RPMI7951 (cell line): ENCODE results near the gene CHRND. TPM values are rescaled to one million over a fixed set of nuclear protein-coding genes. Genes with fewer than 3 reads are reported as not detected.

ENCODE experiments used
- DNase-seq: peaks from one replicate; pipeline ENCODE4 v3.0.0-alpha.2; 2012; ENCODE audit warnings: low read depth
- total RNA-seq: library from RNA; depleted of rRNA; stranded (reverse); fragments of >200 nt; shearing (Covaris generic); gene quantifications from 2 replicates; pipeline ENCODE4 v1.2.3, GENCODE V29; 2014; rRNA removed

Gene CHRND
- not detected in 2 replicates for total RNA-seq

GRCh38 chr2:232525791-232526371 lies at the start of gene CHRND:
Gene CHRND, plus strand, starts transcription at chr2:232526160. Its CDS starts 56 bp downstream, at chr2:232526216.
- no peak for DNase-seq

GRCh38 chr2:232476791-232477190 lies 49.2 kb upstream of the CHRND start:
- no peak for DNase-seq

DNA sequence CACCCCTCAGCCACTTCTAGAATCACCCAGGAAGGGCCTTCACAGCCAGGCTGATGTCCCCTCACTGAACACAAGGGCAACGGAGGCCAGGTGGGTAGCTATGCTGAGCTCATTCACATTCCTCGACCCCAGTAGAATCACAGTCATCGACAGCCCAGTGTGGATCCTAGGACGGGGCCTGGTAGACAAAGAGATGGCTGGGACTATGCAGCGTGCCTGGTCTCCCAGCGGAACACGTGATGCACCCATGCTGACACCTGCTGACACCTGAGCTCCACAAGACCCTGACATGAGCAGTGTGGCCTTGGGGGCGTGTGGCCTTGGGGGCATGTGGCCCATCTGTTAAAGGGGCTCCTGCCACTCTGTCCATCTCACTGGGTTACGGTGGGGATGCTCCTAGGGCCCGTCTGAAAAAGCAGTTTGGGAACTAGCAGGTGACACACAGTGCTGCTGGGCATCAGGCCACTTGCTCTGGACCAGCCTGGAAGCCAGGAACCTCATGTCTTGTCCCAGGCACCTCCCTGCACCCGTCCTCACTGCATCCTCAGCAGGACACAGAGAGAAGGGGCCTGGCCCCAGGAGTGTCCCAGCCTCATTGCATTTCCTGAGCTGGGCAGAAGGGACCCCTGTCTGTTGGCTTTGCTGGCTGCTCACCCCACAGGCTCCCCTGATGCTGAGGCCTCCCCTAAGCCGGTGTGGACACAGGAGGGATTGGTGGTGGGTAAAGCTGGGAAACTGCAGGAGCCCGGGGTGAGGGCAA lies 48.0 kb upstream of the CHRND start:
- DNase-seq, result no peak

DNA sequence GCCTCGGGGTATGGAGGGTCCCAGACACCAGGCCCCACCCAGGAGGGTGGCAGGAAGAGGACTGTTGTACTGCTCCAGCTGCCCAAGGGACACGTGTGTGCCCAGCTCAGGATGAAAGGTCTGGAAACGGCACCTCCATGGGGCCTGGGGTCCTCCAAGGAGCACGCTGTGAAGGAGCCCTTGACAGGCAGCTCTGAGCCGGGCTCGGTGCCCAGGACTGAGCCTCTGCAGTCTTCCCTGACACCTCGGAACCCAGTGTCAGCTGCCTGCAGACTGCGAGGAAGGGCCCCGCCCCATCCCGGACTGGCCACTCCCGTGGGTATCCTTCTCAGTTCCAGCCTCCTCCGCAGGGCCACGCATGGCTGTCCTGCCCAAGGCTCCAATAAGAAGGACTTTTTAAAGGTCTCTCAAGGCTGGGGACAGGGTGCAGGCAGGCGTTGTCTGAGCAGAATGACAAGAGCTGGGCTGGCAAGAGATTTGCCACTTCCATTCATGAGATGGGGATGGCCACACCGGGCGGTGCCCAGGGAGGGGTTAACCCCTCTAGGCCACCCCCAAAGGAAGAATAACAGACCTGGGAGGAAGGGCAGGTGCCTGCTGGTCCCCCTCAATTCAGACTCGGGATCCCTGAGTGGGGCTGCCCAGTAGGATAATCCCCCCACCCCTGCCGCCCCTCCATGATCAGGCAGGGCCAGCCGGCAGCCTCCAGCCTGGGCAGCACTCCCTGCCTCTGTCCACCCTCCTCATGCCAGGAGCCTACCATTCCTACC lies 47.2 kb upstream of the CHRND start:
- no peak for DNase-seq

DNA sequence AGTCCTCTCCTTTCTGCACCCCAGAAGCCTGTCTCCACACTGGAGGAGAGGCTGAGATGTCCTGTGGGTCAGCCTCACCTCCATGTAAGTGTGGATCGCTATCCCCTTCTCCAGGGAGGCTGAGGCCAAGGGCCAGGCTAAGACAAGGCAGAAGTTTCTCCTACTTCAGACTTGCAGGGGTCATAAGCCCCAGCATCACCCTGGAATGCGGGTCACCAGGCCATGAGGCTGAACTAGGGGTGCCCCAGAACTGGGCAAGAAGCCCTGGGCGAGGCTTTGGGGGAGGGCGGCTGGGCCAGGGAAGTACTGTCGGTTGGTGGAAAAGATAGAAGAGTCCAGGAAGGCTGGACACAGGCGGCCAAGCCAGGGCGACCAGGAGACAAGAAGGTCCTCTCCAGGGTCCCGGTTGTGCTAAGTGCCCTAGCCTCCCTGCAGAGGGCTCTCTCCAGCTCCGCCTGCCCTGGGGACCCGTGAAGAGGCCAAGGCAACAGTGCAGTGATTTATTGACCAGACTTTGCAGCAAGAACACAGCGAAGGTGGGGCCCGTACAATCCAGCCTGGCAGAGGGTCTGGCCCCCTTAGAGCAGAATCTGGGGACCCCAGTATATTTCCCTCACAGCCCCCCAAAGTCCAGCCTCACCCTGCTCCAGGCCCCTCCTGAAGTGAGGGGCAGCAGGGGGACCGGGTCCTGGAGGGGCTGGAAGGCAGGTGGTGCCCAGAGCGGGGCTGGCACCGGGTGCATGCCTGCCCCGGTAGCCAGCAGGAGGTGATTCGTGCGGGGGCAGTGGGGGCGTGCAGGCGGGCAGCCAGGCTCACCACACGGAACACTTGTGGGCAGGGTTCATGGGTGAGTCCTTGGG lies 46.4 kb upstream of the CHRND start:
- DNase-seq, result no peak

DNA sequence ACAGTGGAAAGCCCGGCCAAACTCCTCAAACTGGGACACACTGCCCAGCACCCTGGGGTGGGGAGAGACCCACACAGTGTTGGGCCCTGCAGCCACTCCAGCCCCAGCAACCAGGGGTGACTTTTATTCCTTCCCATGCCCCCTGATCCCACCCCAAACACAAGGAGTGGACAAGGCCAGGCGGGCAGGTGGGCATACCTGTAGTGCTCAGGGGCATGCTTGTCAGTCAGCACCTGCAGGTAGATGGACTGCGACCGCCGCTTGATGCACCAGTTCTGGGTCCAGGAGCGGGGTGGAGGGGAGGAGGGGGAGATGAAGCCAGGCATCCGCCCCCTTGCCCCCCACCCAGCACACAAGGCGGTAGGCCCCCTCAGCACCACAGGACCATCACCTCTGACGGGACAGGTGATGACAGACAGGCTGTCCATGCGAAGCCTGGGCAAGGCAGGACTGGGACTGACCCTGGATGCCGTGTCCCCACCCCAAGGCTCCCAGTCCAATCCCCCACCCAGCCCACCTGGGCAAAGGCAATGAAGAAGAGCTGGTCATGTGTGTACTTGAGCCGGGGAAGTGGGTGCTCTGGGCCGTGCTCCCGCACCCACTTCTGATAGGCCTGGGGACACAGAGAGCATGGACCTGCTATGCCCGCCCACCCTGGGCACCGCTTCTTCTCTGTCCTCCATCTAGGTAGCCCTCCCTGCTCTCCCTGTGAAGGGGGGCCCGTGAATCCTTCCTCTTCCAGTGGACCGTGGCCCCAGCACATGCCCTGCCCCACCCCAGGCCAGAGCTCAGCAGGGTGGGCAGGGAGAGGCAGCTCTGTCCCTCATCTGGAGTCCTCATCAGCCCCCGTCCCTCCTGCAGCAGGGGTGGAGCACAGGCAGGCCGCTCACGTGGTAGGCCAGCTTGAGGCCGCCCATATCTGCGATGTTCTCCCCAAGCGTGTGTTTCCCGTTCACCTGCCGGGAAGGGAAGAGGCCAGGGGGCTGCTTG lies 45.5 kb upstream of the CHRND start:
- DNase-seq, result no peak

- DNase-seq, result no peak
These were observed 44.4 kb upstream of the CHRND start for GRCh38 chr2:232481322-232482140.

- DNase-seq, result no peak
These were observed 43.4 kb upstream of the CHRND start for GRCh38 chr2:232482301-232483238.

DNA sequence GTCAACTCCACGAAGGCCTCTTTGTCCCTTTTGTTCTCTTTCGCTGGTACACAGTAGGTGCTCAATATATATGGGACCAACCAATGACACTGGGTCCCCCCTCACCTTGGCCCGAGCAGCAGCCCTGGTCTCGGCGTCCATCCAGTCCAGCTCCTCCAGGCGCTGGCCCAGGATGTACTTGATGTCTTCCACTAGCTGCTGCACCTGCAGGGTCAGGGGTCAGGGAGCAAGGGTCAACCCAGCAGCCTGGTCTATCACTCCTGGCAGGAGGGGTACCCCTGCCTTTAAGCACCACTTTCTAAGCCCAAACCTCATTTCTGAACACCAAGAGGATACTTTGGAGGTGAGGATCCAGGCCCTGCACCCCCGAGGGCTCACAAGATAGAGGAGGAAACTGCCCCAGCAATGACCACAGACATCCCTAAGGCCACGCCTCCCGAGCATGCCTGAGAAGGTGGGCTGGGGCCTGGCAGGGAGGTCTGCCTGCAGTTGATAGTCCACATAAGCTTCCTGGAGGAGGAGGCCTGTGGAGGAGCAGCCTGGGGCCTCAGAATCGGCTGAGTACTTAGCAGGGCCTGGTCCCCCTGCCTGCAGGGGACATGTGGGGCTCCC lies 42.5 kb upstream of the CHRND start:
- DNase-seq, result no peak

- no peak for DNase-seq
These were observed 41.9 kb upstream of the CHRND start for GRCh38 chr2:232483923-232484627.

GRCh38 chr2:232484628-232485347 lies 41.2 kb upstream of the CHRND start:
- DNase-seq, result no peak

- DNase-seq, result no peak
These were observed 40.6 kb upstream of the CHRND start for GRCh38 chr2:232485348-232485756.

DNA sequence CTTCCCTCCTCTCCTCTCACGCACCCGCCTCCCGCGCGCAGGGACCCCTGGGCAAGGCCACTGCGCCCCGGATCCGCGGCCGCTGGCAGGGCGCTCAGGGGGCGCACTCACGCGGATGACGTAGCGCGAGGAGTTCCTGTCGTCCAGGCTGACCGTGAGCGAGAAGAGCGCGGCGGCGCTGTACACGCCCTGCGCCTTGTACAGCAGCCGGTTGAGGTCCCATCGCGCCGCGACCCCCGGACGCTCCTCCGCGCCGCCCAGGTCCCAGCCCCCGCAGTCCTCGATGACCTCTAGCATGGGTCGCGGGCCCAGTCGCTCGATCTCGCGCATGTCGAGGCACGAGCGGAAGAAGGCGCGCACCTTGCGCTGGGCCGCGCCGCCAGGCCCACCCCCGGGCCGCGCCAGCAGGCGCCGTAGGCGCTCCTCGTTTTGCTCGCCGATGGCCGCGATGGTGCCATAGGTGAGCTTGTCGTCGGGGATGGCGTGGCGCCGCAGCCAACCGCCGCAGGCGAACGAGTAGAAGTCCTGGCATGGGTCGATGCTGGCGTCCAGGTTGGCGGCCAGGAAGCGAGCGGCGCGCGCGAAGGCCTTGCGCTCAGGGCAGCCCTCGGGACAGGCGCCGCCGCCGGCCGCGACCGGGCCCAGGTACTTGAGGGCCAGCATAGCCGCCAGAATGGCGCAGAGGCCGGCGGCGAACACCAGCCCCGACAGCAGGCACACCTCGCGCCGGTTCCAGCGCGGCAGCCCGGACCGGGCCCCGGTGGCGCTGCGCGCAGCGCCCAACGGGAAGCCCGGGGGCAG lies 40.0 kb upstream of the CHRND start:
- no peak for DNase-seq

GRCh38 chr2:232486558-232487384 lies 39.2 kb upstream of the CHRND start:
- DNase-seq, result no peak
